ENCODE results near the gene CEL.

- no peak for TF ChIP-seq HOXA7 (CRISPR knock-in tag; IDR thresholded peaks at IDR 0.05; ENCODE audit: borderline replicate concordance)
- TF ChIP-seq, protein P1, sequence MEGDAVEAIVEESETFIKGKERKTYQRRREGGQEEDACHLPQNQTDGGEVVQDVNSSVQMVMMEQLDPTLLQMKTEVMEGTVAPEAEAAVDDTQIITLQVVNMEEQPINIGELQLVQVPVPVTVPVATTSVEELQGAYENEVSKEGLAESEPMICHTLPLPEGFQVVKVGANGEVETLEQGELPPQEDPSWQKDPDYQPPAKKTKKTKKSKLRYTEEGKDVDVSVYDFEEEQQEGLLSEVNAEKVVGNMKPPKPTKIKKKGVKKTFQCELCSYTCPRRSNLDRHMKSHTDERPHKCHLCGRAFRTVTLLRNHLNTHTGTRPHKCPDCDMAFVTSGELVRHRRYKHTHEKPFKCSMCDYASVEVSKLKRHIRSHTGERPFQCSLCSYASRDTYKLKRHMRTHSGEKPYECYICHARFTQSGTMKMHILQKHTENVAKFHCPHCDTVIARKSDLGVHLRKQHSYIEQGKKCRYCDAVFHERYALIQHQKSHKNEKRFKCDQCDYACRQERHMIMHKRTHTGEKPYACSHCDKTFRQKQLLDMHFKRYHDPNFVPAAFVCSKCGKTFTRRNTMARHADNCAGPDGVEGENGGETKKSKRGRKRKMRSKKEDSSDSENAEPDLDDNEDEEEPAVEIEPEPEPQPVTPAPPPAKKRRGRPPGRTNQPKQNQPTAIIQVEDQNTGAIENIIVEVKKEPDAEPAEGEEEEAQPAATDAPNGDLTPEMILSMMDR (tag by site-specific recombination; IDR thresholded peaks at IDR 0.05): no peak
- TF ChIP-seq REST (tag by site-specific recombination; IDR thresholded peaks at IDR 0.05): no peak
- TF ChIP-seq, protein P2, sequence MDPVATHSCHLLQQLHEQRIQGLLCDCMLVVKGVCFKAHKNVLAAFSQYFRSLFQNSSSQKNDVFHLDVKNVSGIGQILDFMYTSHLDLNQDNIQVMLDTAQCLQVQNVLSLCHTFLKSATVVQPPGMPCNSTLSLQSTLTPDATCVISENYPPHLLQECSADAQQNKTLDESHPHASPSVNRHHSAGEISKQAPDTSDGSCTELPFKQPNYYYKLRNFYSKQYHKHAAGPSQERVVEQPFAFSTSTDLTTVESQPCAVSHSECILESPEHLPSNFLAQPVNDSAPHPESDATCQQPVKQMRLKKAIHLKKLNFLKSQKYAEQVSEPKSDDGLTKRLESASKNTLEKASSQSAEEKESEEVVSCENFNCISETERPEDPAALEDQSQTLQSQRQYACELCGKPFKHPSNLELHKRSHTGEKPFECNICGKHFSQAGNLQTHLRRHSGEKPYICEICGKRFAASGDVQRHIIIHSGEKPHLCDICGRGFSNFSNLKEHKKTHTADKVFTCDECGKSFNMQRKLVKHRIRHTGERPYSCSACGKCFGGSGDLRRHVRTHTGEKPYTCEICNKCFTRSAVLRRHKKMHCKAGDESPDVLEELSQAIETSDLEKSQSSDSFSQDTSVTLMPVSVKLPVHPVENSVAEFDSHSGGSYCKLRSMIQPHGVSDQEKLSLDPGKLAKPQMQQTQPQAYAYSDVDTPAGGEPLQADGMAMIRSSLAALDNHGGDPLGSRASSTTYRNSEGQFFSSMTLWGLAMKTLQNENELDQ (tag by site-specific recombination; IDR thresholded peaks at IDR 0.05; ENCODE audit: low read depth): no peak
- TF ChIP-seq, protein P3, sequence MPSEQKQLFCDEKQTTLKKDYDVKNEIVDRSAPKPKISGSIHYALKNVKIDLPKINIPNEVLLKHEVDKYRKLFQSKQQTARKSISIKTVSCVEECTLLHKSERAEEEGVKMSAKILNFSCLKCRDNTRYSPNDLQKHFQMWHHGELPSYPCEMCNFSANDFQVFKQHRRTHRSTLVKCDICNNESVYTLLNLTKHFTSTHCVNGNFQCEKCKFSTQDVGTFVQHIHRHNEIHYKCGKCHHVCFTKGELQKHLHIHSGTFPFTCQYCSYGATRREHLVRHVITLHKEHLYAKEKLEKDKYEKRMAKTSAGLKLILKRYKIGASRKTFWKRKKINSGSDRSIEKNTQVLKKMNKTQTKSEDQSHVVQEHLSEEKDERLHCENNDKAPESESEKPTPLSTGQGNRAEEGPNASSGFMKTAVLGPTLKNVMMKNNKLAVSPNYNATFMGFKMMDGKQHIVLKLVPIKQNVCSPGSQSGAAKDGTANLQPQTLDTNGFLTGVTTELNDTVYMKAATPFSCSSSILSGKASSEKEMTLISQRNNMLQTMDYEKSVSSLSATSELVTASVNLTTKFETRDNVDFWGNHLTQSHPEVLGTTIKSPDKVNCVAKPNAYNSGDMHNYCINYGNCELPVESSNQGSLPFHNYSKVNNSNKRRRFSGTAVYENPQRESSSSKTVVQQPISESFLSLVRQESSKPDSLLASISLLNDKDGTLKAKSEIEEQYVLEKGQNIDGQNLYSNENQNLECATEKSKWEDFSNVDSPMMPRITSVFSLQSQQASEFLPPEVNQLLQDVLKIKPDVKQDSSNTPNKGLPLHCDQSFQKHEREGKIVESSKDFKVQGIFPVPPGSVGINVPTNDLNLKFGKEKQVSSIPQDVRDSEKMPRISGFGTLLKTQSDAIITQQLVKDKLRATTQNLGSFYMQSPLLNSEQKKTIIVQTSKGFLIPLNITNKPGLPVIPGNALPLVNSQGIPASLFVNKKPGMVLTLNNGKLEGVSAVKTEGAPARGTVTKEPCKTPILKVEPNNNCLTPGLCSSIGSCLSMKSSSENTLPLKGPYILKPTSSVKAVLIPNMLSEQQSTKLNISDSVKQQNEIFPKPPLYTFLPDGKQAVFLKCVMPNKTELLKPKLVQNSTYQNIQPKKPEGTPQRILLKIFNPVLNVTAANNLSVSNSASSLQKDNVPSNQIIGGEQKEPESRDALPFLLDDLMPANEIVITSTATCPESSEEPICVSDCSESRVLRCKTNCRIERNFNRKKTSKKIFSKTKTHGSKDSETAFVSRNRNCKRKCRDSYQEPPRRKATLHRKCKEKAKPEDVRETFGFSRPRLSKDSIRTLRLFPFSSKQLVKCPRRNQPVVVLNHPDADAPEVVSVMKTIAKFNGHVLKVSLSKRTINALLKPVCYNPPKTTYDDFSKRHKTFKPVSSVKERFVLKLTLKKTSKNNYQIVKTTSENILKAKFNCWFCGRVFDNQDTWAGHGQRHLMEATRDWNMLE (tag by site-specific recombination; conservative IDR thresholded peaks at IDR 0.05; ENCODE audit: low read depth): no peak
- TF ChIP-seq ZNF146 (tag by site-specific recombination; IDR thresholded peaks at IDR 0.05): no peak
- no peak for TF ChIP-seq ZNF239 (tag by site-specific recombination; IDR thresholded peaks at IDR 0.05)
- TF ChIP-seq ZNF23 (tag by site-specific recombination; IDR thresholded peaks at IDR 0.05; ENCODE audit: borderline replicate concordance): no peak
Measured at GRCh38 chr9:133115604-133116345, 54.0 kb downstream of the CEL start.

Measured in HEK293 (cell line).